GM21825 (cell line): ENCODE measurements around the gene GRAMD1B.

Experiments
- ATAC-seq: cut with Tn5 transposase; IDR thresholded peaks from one replicate; pipeline ENCODE4 v1.9.1; 2021; ENCODE audit warnings: mild to moderate bottlenecking, moderate library complexity; ENCODE audit not compliant: unreplicated experiment

GRAMD1B gene

DNA sequence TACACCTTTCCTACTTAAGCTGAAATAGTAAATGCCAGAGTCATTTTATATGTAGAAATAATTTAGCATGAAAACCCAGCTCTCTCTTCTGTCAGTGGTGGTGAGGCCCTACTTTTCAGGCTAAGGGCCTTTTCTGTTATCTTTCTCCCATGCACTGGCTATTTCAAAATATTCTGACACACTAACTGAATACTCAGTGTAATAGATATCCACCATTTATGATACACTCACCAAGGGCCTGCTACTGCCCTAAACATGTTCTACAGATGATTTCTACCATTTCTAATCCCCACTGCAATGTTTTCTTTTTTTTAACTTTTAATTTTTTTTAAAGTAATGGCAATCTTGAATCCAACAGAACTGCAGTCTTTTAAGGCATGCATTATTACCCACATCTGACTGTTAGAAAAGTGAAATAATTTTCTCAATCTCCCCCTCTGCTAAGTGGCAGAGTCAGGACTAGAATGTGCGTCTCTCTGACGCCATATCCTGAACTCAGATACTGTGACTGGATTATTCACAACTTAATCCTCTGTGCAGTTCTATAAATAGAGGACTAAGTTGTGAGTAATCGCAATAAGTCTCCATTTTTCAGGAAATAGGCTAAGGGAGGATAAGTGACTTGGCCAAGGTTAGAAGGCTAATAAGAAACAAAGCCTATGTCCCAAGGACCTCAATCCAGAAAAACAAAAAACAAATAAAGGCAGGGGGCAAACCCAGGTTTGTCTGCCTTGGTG lies 44.0 kb downstream of the GRAMD1B start:
- no peak for ATAC-seq

DNA sequence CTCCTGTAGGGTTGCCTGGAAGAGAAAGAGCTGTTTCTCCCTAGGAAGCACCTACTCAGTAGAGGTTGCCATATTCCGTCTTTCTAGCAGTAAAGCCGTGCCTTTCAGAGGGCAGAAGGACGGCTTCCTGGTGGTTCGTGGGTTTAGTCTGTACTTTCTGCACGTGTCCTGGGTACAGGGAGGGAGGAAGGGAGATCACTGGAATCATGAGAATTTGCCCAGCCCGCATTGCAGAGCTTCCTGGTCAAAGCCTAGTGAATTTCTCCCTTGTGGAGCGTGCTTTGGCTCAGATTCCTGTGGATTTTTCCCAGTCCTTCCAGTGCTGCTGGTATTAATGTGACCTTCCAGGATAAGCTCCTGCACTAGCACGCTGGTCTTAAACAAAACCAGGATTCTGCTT lies 44.9 kb downstream of the GRAMD1B start:
- ATAC-seq = no peak

DNA sequence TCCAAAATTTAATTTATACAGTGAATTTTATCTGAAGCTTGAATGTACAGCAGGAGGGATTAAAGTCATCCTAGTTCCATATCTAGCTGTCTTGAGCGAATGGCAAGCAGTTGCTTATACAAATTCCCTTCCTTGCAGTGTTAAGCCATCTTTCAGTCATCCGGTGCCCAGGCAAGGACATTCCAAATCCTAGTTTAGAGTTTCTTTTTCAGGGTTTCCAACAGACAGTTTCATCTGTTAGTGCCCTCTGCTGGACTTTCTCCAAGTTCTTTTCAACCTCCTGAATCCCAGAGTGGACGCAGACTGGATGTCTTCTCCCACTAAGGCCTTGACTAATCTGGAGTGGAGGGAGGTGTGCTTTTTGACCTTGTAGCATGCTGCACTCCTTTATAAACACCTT lies 45.4 kb downstream of the GRAMD1B start:
- no peak for ATAC-seq

DNA sequence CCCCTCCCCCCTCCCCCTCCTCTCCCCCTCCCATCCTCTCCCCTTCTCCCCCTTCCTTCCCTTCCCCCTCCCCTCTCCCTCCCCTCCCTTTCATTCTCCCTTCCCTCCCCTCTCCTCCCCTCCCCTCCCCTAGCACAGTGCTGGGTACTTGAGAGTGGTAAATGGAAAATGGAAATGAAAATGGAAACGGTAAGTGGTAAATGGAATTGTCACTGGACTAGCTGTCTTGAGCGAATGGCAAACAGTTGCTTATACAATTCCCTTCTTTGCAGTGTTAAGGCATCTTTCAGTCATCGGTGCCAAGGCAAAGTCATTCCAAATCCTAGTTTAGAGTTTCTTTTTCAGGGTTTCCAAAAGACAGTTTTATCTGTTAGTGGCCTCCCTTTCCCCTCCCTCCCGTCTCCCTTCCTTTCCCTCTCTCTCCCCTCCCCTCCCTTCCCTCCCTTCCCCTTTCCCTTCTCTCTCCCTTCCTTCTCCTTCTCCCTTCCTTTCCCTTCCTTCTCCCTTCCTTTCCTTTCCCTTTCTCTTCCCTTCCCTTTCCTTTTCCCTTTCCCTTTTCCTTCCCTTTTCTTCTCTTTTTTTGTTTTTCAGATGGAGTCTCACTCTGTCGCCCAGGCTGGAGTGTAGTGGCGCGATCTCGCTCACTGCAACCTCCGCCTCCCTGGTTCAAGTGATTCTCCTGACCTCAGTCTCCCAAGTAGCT lies 47.3 kb downstream of the GRAMD1B start:
- no peak for ATAC-seq

DNA sequence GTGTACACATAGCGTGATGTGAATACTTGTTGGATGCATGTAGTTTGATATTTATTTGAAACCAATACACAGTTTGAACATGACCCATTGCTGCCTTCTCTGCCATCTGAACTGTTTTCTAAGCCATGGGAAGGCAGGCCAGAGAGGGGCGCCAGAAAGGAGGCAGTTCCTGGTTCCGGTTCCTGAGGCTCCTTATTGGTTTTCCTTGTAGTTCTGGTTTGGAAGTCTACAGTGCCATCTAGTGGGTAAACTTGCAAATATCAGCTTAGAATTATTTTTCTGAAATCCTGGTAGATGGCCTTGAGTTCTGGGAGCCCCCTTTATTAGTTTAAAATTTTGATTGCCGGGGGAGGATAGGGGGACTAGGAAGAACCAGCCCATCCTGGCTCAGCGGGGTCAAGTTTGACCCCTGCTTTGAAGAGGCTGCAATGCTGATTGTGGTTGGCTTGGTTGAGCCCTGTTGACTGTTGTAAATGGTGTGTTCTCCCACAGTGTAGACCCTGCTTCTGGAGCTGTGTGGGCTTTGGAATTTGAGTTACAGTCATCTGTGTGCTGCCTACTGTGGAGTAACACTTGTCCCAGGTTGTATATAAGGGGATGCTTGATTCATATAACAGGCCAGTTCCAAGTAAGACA lies 48.4 kb downstream of the GRAMD1B start:
- no peak for ATAC-seq

DNA sequence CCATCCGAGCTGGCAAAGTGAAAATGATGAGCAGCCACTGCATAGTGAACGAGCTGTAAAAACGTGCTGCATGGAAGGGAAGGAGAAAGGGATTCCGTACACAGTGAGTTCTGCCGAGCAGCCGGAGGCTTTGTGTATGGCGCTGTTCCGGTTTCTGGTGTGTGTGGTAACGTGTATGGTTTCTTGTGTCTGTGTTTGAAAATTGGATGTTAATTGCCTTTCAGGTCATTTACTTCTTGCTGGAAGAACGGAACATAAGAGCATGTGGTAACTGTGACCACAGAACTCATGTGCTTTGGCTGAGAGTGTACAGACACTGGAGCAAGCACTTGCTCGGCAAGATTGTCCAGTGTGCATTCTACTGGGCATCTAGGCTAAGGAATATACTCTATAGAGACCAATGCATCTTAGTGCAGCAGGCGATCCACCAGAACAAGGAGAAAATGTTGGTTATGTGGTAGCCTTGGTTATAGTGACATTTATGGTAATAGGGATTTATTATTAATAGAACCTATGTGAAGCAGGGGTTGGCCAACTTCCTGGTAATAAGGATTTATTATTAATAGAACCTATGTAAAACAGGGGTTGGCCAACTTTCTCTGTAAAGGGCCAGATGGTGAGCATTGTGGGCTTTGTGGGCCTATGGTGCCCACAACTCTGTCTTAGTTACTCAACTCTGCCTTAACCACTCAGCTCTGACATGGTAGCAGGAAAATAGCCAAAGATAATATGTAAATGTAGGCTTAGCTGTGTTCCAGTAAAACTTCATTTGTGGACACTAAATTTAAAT lies 49.2 kb downstream of the GRAMD1B start:
- peak; percentile 71 for ATAC-seq

DNA sequence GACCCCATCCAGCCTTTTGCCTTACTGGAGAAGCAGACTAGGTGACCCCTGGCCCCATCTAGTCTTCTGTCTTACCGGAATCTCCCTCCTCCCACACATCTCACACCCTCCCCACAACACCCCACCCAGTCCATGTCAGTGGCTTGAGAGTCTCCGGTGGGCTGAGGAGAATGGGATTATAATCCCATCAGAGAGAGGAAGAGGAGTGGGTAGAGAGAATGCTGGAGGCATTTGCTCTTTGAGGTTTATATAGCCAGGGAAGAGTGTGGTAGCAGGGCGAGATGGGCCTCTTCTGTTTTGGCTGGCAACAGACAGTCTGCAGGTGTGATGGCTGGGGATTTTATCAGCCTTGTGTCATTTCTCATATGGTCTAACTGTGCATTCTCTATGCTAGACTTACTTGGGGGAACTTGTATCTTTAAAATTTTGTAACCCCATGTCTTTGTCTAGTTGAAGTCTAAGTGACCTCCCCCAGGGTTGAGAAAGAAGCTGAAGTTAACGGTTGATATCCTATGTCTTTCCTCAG lies 50.3 kb downstream of the GRAMD1B start:
- no peak for ATAC-seq

DNA sequence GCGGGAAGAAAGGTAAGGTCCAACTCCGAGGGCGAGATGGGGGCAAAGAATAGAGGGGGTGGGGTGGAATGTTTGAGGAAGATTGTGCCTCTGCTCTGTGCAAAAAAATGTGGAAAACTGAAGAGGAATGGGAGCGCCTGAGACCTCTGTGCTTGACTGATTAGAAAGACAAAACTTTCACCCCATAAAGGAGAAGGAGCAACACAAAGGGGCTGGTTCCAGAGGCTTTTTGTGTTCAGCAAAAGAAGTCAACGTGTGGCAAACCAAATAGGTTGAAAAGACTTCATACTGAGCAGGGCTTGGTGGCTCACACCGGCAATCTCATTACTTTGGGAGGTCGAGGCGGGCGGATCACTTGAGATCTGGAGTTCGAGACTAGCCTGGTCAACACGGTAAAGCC lies 50.8 kb downstream of the GRAMD1B start:
- no peak for ATAC-seq

DNA sequence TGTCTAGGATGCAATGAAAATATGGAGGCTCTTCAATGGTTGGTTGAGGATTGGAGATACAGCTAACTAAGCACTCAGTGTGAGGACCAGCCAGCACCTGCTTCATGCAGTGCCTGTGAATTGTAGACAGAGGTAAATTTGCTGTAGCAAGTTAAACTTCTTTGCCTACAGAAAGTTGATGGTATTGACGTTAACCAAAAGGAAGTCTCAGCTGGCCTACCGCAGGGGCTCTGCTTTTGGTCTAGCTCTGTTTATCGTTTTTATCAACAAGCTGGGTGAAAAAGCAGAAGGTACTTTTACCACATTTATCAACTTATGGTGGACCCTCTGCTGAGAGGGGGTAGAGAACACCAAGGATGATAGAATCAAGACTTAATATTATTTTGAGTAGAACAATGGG lies 51.6 kb downstream of the GRAMD1B start:
- ATAC-seq = no peak

DNA sequence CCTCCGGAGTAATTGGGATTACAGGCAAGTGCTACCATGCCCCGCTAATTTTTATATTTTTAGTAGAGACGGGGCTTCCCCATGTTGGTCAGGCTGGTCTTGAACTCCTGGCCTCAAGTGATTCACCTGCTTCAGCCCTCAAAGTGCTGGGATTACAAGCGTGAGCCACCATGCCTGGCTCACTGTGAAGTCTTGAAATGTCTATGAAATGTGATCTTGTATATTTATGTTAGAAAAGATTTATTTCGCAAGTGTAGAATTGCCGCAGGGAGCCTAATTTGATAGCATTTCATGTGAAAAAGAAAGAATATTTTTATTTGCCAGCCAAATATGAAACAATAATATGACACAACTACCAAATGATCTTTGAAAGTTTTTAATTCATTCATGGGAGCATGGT lies 52.1 kb downstream of the GRAMD1B start:
- no peak for ATAC-seq

DNA sequence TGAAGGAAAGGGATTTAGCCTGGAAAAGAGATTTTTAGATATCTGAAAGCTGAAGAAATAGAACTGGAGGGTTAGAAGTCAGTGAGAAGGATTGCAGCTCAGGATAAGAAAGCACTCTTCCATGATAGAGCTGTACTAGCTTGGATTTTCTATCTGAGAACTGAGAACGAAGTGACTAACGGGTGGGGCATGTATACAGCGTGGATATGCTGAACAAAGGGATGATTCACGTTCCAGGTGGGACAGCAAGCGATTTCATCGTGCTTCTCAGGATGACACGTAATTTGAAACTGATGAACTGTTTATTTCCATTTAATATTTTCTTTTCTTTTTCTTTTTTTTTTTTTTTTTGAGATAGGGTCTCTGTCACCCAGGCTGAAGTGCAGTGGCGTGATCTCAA lies 53.0 kb downstream of the GRAMD1B start:
- ATAC-seq = no peak

DNA sequence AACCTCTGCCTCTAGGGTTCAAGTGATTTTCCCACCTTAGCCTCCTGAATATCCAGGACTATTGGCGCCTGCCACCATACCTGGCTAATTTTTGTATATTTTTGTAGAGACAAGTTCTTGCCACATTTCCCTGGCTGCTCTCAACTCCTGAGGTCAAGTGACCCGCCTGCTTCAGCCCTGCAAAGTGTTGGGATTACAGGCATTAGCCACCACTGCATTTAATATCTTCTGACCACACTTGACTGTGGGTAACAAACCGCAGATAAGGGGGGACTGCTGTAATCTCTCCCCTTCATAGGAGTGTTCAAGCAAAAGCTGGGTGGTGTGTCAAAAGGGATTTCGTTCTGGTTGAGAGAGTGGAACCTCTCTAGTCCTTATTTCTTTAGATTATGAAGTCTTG lies 53.4 kb downstream of the GRAMD1B start:
- no peak for ATAC-seq

DNA sequence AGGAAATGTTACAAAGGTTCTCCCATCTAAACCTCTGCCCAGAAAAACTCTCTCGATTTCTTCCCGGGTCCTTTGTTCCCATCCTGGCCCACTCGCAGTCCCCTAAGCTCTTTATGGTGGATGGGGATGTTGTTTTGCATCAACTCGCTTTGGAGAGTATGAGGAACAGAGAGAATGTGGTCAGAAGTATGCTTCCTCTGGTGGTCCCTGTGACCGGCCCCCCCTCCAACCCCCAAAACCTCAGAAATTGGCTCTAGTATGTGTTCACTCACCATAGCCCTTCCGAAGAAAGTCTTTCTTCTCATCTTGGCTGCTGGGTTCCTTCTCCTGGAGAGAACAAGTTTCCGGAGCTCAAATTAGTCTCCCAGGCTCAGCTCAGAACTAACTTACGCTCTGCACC lies 54.4 kb downstream of the GRAMD1B start:
- peak; percentile 34 for ATAC-seq

DNA sequence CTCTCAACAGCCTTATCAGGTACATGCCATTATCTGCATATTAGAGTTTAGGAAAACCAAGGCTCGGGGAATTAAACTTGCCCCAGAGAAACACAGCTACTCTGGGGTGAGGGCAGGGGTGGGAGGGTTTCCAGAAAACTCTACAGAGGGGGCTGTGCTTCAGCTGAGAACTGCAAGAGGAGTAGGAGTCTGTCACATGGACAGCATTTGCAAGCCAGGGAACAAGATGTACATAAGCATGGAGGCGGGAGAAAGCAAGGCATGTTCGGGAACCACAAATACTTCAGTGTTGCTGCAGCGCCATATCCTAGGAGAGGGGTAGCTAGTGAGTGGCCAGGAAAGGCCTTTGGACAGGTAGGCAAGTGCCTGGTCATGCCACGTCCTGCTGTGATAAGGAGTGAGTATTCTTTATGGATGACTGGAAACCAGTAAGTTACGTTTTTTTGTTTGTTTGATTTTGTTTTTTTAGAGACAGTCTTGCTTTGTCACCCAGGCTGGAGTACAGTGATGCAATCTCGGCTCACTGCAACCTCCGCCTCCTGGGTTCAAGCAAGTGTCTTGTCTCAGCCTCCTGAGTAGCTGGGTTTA lies 57.2 kb downstream of the GRAMD1B start:
- ATAC-seq = no peak

DNA sequence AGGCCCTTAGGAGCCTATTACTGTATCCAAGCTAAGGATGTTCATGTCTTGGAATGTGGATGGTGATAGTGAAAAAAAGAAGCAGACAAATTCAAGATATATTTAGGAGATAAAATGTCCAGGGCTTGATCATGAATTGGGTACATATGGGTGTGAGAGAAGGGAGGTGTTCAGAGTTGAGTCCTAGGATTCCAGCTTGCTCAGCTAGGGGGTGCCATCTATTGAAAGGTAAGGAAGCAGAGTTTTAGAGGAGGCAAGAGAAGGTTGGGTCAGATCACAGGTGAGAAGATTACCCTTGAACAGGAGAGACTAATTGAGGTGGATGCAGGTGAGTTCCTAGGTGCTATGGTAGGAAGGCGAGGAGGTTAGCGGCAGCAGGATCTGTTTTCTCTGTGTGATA lies 60.5 kb downstream of the GRAMD1B start:
- ATAC-seq = no peak

DNA sequence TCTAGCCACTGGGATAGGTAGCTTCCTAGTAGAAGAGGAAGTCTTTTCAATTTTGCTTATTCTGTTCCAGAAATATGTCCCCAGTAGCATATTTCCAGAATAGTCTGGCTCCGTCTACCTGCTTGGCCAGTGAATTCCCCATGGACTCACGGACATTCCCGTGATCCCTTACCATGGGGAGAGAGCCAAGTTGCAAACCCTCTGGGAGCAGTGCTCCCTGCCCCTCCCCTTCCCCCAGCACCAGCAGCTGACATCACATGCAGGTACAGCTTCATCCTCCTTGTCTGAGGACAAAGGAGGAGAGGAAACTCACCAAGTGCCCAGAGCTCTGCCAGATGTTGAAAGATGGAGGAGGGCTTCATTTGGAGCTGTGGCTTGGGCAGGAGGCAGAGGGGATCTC lies 61.2 kb downstream of the GRAMD1B start:
- no peak for ATAC-seq

DNA sequence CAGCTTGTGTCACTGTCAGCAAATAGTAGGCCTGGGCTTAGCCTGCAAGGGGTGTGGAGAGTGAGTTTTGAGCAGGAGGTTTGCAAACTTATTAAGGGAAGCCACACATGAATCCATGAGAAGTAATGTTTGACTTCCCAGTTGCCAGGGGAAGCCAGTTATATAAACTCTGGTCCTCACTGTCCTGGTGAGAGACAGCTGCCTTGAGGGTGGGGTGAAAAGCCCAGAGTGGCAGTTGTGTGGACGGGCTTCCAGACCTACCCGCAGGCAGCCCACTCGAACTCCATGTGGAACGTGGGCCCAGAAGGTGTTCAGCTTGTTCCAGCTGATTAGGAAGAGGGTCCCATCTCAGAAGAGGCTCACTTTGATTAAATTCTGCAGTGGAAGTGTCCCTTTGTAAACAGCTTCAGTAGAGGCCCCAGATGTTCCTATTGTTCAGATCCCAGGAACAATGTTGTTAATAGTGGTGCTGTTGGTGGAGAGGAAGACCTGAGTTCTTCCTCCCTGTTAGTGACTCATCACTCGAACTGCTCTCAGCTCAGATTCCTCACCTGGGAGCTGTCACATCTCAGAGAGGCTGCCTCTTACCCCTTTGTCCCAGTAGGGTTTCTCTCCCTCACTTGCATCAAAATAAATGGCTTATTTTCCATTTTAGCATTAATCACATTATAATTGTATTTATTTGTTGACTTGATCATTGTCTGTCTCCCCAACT lies 63.4 kb downstream of the GRAMD1B start:
- no peak for ATAC-seq

DNA sequence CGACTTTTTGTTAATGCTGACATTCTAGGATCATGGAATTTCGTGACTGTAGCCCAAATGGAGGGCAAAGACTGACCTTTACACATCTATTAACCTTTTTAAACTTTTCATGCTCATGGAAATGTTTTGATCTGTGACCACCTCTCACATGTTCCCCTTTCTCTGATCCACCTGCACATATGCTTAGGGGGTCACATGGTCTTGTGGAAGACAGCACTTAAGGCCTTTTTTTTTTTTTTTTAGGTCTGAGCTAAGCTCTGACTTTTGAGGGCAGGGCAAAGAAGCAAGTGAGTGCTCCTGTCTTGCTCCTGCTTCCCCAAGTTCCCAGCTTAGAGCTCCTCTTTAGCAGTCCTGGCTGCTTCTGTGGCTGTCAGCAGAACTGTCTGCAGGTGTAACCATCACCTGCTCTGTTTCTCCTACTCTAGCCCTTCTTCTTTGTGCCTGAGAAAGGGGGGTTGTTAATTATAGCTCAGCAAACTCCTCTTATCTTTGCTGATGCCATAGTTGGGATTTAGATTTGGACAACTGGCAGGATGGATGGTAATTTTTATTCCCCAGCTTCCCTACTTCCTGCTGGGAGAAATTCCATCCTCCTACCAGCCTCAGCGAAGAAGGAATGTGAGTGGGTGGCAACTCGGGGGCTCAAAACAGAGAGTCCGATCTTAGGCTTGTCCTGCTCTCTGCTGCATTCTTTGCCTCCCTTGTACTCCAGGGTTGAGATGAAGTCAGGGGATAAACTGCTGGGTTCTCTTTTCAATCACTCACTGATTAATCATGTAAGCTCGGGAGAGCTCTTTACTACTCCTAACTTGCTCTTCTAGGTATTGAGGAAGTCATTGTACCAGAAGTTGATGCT lies 64.4 kb downstream of the GRAMD1B start:
- ATAC-seq = no peak

DNA sequence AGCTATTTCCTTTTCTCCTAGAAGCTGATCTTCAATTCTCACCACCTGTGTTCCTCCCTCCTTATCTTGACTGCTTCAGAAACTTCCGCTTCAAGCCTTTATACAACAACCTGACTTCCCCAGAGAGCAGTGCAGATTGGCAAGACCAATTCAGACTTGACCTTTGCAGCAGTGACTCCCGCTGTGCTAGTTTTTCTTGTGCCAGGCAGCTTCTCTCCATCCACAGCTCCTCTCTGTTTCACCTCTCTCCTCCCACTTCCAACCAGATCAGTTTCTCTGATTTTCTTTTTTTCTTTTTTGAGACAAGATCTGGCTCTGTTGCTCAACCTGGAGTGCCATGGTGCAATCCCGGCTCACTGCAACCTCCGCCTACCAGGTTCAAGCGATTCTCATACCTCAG lies 74.3 kb downstream of the GRAMD1B start:
- ATAC-seq = no peak
